ENCODE data around the gene FOXN3. TPM values are rescaled to one million over a fixed set of nuclear protein-coding genes. Genes with fewer than 3 reads are reported as not detected.

The FOXN3 gene
- total RNA-seq, 2 donors from 2014 or later, result 141 to 150 TPM

GRCh38 chr14:89304561-89304960 lies 112.5 kb downstream of the FOXN3 start:
- Histone ChIP-seq H3K9me3 (no peaks in the 10 kb centered on the region), H3K36me3 (no peaks in the 10 kb centered on the region), H3K4me3 (peak overlapping the region; percentile 57), H3K27ac (peak overlapping the region; percentile 87 to 89), H3K4me1 (ENCODE audit: control insufficient read depth in 1 of 2, low read depth in 2 of 2) (peaks cover 34 to 55% of the 10 kb centered on the region in 2 donors), H3K27me3 (replicated peaks; ENCODE audit: insufficient read depth) (no peaks in the 10 kb centered on the region)
- no peak for ATAC-seq (ENCODE audit: insufficient number of reproducible peaks, low FRiP score, low read depth)
- no peak for DNase-seq (ENCODE audit: low spot score)
- no peak for TF ChIP-seq CTCF (IDR thresholded peaks at IDR 0.05)

DNA sequence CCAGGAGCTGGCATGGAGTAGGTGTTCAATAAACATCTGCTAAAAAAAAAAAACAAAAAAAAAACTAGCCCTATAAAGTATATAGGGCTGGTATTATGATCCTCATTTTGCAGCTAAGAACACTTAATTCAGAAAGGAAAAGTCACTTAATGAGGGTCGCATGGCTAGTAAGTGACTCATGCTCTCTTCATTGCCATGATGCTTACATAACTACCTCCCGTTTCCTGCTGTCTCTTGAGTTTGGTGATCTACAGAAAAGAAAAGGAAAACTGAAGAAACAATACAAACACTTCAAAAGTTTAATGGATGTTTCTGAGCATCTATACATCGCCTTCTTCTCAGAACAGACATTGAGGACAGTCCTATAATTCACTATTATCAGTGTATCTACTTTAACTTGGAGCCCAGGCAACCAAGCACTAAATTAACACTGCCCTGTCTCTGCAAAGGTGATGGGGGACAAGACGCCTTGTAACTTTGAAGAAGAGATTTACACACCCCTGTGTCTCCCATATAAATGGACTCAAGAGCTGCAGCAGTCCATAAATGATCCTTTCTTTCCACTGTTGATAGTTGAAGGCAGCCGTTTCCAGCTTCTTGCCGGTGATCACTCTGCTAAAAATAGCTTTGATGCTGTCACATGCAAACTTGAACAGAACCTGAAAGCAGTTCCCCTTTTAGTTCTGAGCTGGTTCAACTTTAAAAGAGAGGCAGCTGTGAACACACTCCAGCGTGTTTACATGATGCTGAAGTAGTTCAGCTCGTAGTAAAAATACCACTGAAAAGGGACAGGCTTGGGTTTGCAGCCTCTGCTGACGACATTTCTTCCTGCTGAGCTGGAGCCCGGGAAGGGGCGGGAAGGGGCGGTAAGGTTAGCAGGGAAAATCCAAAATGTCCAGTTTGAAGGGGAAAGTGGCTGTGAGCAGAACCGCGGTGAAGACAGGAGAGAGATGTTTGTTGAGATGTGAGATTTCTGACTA lies 113.3 kb downstream of the FOXN3 start:
- H3K4me1 ChIP-seq (ENCODE audit: control insufficient read depth in 1 of 2, low read depth in 2 of 2), result peaks cover 27 to 47% of the 10 kb centered on the region in 2 donors
- peak overlapping the region; percentile 87 to 89 for H3K27ac ChIP-seq
- no peaks in the 10 kb centered on the region for H3K27me3 ChIP-seq (replicated peaks; ENCODE audit: insufficient read depth)
- H3K4me3 ChIP-seq, result peak overlapping the region; percentile 57
- H3K9me3 ChIP-seq, result no peaks in the 10 kb centered on the region
- peak; percentile 84 for ATAC-seq (ENCODE audit: insufficient number of reproducible peaks, low FRiP score, low read depth)
- DNase-seq (ENCODE audit: low spot score), result peak; percentile 28
- no peak for TF ChIP-seq CTCF (IDR thresholded peaks at IDR 0.05)
- no peaks in the 10 kb centered on the region for H3K36me3 ChIP-seq

- Histone ChIP-seq H3K4me1 (ENCODE audit: control insufficient read depth in 1 of 2, low read depth in 2 of 2) (peaks cover 27 to 39% of the 10 kb centered on the region in 2 donors), H3K4me3 (no peak overlapping the region), H3K27ac (peak overlapping the region; percentile 87 to 89), H3K9me3 (no peaks in the 10 kb centered on the region), H3K36me3 (no peaks in the 10 kb centered on the region), H3K27me3 (replicated peaks; ENCODE audit: insufficient read depth) (no peaks in the 10 kb centered on the region)
- ATAC-seq (ENCODE audit: insufficient number of reproducible peaks, low FRiP score, low read depth) (no peak), DNase-seq (ENCODE audit: low spot score) (no peak)
- no peak for TF ChIP-seq CTCF (IDR thresholded peaks at IDR 0.05)
Observed at GRCh38 chr14:89302396-89302950, 114.6 kb downstream of the FOXN3 start.

GRCh38 chr14:89299587-89299986 lies 117.4 kb downstream of the FOXN3 start:
- Histone ChIP-seq H3K36me3 (no peaks in the 10 kb centered on the region), H3K4me1 (ENCODE audit: control insufficient read depth in 1 of 2, low read depth in 2 of 2) (peaks cover 19 to 31% of the 10 kb centered on the region in 2 donors), H3K27me3 (replicated peaks; ENCODE audit: insufficient read depth) (no peaks in the 10 kb centered on the region), H3K9me3 (no peaks in the 10 kb centered on the region), H3K27ac (peak overlapping the region; percentile 3 to 4), H3K4me3 (no peak overlapping the region)
- TF ChIP-seq CTCF (IDR thresholded peaks at IDR 0.05), result no peak
- ATAC-seq (ENCODE audit: insufficient number of reproducible peaks, low FRiP score, low read depth), result no peak
- no peak for DNase-seq (ENCODE audit: low spot score)
